ENCODE results near the gene NUP98. TPM values are rescaled to one million over a fixed set of nuclear protein-coding genes. Genes with fewer than 3 reads are reported as not detected.

The NUP98 gene
- total and polyA plus RNA-seq, 2 donors (not counting 3 experiments of a cell fraction or from before 2014, with no cell fraction given), result 92.7 to 169 TPM

GRCh38 chr11:3674189-3674588 is 123.2 kb downstream of the NUP98 start:
- CTCF ChIA-PET, result no interaction called here

More at GRCh38 chr11:3674189-3674588, 123.2 kb downstream of the NUP98 start:
- H3K36me3 ChIP-seq (ENCODE audit: control insufficient read depth in 2 of 2, extremely low read depth in 1 of 2, insufficient read depth in 2 of 2, low read length in 2 of 2), result peaks cover 16 to 37% of the 10 kb centered on the region in 2 experiments
- no peaks in the 10 kb centered on the region for H3K9me3 ChIP-seq (replicated peaks; ENCODE audit: control insufficient read depth, insufficient read depth, low read length)
- intact Hi-C loops (cut with micrococcal nuclease), result no loop called here
- no peak overlapping the region for H3K27ac ChIP-seq (ENCODE audit: insufficient read depth, low read depth, low read length)
- no peak overlapping the region for H3K9ac ChIP-seq (replicated peaks; ENCODE audit: extremely low read depth, insufficient read depth, low read length)
- no peak overlapping the region for H3K4me3 ChIP-seq (replicated peaks in 1 of 3; ENCODE audit: insufficient read depth in 1 of 3, low read depth in 1 of 3, low read length in 3 of 3)
- no peaks in the 10 kb centered on the region for H3K9me1 ChIP-seq (replicated peaks; ENCODE audit: control insufficient read depth, extremely low read depth, insufficient read depth, low read length)
- FAIRE-seq, result peak; percentile 38
- BruUV-seq (replicated peaks), result no TSS peak
- no peaks in the 10 kb centered on the region for H3K4me1 ChIP-seq (ENCODE audit: control insufficient read depth, extremely low read depth, insufficient read depth, low read length)
- H3K27me3 ChIP-seq (ENCODE audit: control insufficient read depth in 2 of 2, insufficient read depth in 2 of 2, low read length in 2 of 2), result no peaks in the 10 kb centered on the region
- dilution Hi-C loops (cut with MboI; ENCODE audit: extremely low pct_ligation_motif_present, low sequenced_read_pairs), result no loop called here
- peak; percentile 47 for DNase-seq (ENCODE audit: low read depth, low spot score)
- H3K79me2 ChIP-seq (ENCODE audit: control insufficient read depth, insufficient read depth, low read length), result no peaks in the 10 kb centered on the region
- no peak for TF ChIP-seq CTCF (IDR thresholded peaks at IDR 0.05; ENCODE audit: extremely low read depth in 1 of 2, insufficient read depth in 1 of 2, low read depth in 1 of 2, low read length in 2 of 2)
- TF ChIP-seq FOS (IDR thresholded peaks at IDR 0.05; ENCODE audit: borderline replicate concordance, insufficient read depth, low read length), result peak; percentile 62
- TF ChIP-seq JUN (IDR thresholded peaks at IDR 0.05; ENCODE audit: borderline replicate concordance, insufficient read depth, insufficient read length, low read depth), result no peak
- no peak overlapping the region for H3K4me2 ChIP-seq (ENCODE audit: insufficient read depth, low read length)
- POLR2A ChIA-PET, result no interaction called here
- H4K20me1 ChIP-seq (replicated peaks; ENCODE audit: control insufficient read depth, extremely low read depth, insufficient read depth, low read length), result no peaks in the 10 kb centered on the region
- H2AFZ ChIP-seq (ENCODE audit: low read depth, low read length), result no peak overlapping the region

All from endothelial cell of umbilical vein (primary cell).